ENCODE data around the gene AP2A2.
A peak's percentile ranks its signal among the peaks of the same experiment; 100 is the strongest.
"Not testable (repeated sequence)": the region's sequence is repeated elsewhere in the genome, so short reads cannot be mapped to it uniquely, and the experiment has no call there.

Gene AP2A2

GRCh38 chr11:970319-970871 is 44.7 kb downstream of the AP2A2 start:
- no peak for TF ChIP-seq CTCF (conservative IDR thresholded peaks at IDR 0.05; ENCODE audit: low read depth, low read length)
- H3K4me3 ChIP-seq (ENCODE audit: low read length), result no peak overlapping the region

GRCh38 chr11:971092-971690 is 45.5 kb downstream of the AP2A2 start:
- no peak overlapping the region for H3K4me3 ChIP-seq (ENCODE audit: low read length)
- TF ChIP-seq CTCF (conservative IDR thresholded peaks at IDR 0.05; ENCODE audit: low read depth, low read length), result no peak
- peak; percentile 46 for DNase-seq (ENCODE audit: low read depth)

More at GRCh38 chr11:970319-970871, 44.7 kb downstream of the AP2A2 start:
- no peak for DNase-seq (ENCODE audit: low read depth)

- TF ChIP-seq CTCF (conservative IDR thresholded peaks at IDR 0.05; ENCODE audit: low read depth, low read length), result no peak
- H3K4me3 ChIP-seq (ENCODE audit: low read length), result no peak overlapping the region
Observed at GRCh38 chr11:971731-972365, 46.2 kb downstream of the AP2A2 start.

GRCh38 chr11:972523-973211 is 47.0 kb downstream of the AP2A2 start:
- TF ChIP-seq CTCF (conservative IDR thresholded peaks at IDR 0.05; ENCODE audit: low read depth, low read length), result no peak
- no peak overlapping the region for H3K4me3 ChIP-seq (ENCODE audit: low read length)
- no peak for DNase-seq (ENCODE audit: low read depth)

More at GRCh38 chr11:971731-972365, 46.2 kb downstream of the AP2A2 start:
- DNase-seq (ENCODE audit: low read depth), result no peak

- no peak overlapping the region for H3K4me3 ChIP-seq (ENCODE audit: low read length)
- no peak for TF ChIP-seq CTCF (conservative IDR thresholded peaks at IDR 0.05; ENCODE audit: low read depth, low read length)
- DNase-seq (ENCODE audit: low read depth), result no peak
Observed at GRCh38 chr11:973237-973636, 47.6 kb downstream of the AP2A2 start.

- not testable (repeated sequence) for DNase-seq (ENCODE audit: low read depth); H3K4me3 ChIP-seq (ENCODE audit: low read length)
Observed at GRCh38 chr11:975376-975775, 49.7 kb downstream of the AP2A2 start.

- no peak overlapping the region for H3K4me3 ChIP-seq (ENCODE audit: low read length)
- DNase-seq (ENCODE audit: low read depth), result no peak
- peak; percentile 52 for TF ChIP-seq CTCF (conservative IDR thresholded peaks at IDR 0.05; ENCODE audit: low read depth, low read length)
Observed at GRCh38 chr11:975827-976226, 50.2 kb downstream of the AP2A2 start.

Data from retinal pigment epithelial cell (primary cell).